Vagina (tissue), 2 donors: ENCODE measurements around the gene ATG3.

Experiments used
- POLR2A ChIP-seq, 2 donors: fragments of 450-650 bp; IDR thresholded peaks; one replicate each; pipeline ENCODE4 v1.6.1; 2017; ENCODE audit warnings: antibody characterized with exemption in 2 of 2, mild to moderate bottlenecking in 2 of 2, moderate library complexity in 2 of 2
- TF ChIP-seq, protein P1 (sequence below), 3 experiments: fragments of 450-650 bp in 2 of 3; fragments of 200-600 bp in 1 of 3; sonication (generic) in 1 of 3; IDR thresholded peaks; one replicate each; pipeline ENCODE4 v1.5.1; 2017 to 2019; ENCODE audit warnings: antibody characterized with exemption in 3 of 3, mild to moderate bottlenecking in 2 of 3, moderate library complexity in 2 of 3

DNA sequence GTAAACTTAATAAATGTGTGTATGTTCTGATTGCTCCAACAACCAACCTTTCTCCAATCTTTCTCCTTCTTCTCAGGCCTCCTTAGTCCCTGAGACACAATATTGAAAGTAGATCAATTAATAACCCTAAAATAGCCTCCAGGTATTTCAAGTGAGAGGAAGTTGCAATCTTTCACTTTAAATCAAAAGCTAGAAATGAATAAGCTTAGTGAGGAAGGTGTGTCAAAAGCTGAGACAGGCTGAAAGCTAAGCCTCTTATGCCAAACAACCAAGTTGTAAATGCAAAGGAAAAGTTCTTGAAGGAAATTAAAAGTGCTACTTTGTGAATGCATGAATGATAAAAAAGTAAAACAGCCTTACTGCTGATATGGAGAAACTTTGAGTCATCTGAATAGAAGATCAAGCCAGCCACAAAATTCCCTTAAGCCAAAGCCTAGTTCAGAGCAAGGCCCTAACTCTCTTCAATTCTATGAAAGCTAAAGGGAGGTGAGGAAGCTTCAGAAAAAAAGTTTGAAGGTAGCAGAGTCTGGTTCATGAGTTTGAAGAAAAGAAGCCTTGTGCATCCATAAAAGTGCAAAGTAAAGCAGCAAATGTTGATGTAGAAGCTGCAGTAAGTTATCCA lies 40.6 kb upstream of the ATG3 start:
- TF ChIP-seq, protein P1, sequence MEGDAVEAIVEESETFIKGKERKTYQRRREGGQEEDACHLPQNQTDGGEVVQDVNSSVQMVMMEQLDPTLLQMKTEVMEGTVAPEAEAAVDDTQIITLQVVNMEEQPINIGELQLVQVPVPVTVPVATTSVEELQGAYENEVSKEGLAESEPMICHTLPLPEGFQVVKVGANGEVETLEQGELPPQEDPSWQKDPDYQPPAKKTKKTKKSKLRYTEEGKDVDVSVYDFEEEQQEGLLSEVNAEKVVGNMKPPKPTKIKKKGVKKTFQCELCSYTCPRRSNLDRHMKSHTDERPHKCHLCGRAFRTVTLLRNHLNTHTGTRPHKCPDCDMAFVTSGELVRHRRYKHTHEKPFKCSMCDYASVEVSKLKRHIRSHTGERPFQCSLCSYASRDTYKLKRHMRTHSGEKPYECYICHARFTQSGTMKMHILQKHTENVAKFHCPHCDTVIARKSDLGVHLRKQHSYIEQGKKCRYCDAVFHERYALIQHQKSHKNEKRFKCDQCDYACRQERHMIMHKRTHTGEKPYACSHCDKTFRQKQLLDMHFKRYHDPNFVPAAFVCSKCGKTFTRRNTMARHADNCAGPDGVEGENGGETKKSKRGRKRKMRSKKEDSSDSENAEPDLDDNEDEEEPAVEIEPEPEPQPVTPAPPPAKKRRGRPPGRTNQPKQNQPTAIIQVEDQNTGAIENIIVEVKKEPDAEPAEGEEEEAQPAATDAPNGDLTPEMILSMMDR (IDR thresholded peaks at IDR 0.05) = no peak
- no peak for TF ChIP-seq POLR2A (IDR thresholded peaks at IDR 0.05)
